22Rv1 (cell line): ENCODE data around the gene GNG14.

Experiments used
- ZFX ChIP-seq: fragments of 450-650 bp; IDR thresholded peaks from 2 replicates; pipeline ENCODE4 v1.6.1; 2017; ENCODE audit warnings: antibody characterized with exemption, borderline replicate concordance
- TF ChIP-seq, protein P1 (sequence below): fragments of 450-650 bp; IDR thresholded peaks from 2 replicates; pipeline ENCODE4 v1.5.1; 2017; ENCODE audit warnings: mild to moderate bottlenecking

DNA sequence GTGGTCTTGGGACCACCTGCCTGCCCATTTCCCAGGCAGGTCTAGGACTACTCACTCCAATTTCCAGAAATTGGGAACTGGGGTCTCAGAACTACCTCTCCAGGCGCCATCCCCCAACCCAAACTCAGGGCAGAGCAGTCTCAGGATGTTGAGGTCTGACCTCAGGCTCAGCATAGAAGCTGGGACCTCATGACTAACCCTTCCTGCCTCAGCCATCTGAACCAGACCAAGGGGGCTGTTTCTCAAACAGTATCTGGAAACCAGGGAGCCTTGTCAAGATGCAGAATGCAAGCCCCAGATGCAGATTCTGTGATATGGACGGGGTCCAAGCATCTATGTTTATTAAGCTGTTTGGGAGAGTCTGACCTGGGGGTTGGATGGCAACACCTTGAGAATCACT, 7.3 kb downstream of the GNG14 start:
- TF ChIP-seq, protein P1, sequence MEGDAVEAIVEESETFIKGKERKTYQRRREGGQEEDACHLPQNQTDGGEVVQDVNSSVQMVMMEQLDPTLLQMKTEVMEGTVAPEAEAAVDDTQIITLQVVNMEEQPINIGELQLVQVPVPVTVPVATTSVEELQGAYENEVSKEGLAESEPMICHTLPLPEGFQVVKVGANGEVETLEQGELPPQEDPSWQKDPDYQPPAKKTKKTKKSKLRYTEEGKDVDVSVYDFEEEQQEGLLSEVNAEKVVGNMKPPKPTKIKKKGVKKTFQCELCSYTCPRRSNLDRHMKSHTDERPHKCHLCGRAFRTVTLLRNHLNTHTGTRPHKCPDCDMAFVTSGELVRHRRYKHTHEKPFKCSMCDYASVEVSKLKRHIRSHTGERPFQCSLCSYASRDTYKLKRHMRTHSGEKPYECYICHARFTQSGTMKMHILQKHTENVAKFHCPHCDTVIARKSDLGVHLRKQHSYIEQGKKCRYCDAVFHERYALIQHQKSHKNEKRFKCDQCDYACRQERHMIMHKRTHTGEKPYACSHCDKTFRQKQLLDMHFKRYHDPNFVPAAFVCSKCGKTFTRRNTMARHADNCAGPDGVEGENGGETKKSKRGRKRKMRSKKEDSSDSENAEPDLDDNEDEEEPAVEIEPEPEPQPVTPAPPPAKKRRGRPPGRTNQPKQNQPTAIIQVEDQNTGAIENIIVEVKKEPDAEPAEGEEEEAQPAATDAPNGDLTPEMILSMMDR, result no peak
- no peak for TF ChIP-seq ZFX
